ENCODE data around the gene ATXN7L1.
"Not testable (repeated sequence)": the region's sequence is repeated elsewhere in the genome, so short reads cannot be mapped to it uniquely, and the experiment has no call there.

The ATXN7L1 gene

DNA sequence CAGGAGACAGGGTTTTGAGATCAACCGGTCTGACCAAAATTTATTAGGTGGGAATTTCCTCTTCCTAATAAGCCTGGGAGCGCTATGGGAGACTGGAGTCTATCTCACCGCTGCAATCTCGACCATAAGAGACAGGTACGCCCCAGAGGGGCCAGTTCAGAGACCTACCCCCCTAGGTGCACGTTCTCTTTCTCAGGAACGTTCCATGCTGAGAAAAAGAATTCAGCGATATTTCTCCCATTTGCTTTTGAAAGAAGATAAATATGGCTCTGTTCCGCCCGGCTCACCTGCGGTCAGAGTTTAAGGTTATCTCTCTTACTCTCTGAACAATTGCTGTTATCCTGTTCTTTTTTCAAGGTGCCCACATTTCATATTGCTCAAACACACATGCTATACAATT, 179.2 kb downstream of the ATXN7L1 start:
- not testable (repeated sequence) for DNase-seq

DNA sequence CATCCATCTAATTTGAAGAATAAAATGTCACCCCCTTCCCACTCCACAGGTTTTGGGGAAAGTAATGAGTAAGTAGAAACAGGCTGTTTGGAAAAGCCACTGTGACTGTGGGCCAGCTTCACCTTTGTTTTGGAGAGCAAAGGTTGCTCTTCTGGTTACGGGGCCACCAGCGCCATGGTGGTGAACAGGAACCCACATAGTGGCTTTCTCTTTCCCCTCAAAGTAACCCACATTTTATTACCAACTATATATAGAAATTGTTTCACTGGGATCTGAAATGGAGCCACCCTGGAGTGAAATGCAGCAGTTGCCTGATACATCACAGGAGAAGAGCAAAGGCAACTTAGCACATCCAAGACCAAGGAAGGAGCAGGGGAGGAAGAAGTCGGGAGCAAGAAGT, 182.8 kb downstream of the ATXN7L1 start:
- DNase-seq = no peak

DNA sequence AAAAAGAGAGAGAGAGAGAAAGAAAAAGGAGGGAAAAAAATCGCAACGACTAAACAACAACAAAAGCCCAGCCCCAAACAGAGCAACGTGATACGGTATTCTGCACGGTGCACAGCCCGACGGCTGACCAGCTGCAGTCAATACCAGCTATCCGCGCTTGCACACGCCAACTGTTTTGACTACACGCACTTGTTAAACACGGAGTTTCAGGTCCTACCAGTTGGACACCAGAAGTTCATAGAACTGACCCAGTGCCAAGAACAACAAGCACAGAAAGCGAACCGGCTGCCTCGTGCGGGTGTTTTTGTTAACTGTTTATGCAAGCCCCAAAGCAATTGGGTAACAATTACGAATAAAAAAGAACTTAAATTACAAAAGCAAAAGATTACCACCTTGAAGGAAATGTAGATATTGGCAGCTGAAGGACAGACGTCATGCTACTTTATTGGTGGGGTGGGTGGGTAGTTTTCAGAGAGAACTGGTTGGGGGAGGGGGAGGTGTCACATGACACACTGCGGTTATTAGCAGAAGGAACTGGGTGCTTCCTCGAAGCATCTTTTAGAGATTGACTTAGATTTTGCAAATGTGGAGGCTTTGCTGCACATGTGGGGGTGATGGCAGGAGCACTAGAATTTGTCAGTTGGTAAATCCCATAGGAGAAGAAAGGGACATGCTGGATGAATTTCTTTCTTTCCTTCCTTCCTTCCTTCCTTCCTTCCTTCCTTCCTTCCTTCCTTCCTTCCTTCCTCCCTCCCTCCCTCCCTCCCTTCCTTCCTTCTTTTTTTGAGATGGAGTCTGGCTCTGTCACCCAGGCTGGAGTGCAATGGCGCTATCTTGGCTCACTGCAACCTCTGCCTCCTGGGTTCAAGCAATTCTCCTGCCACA, 184.5 kb downstream of the ATXN7L1 start:
- DNase-seq = peak; percentile 67

DNA sequence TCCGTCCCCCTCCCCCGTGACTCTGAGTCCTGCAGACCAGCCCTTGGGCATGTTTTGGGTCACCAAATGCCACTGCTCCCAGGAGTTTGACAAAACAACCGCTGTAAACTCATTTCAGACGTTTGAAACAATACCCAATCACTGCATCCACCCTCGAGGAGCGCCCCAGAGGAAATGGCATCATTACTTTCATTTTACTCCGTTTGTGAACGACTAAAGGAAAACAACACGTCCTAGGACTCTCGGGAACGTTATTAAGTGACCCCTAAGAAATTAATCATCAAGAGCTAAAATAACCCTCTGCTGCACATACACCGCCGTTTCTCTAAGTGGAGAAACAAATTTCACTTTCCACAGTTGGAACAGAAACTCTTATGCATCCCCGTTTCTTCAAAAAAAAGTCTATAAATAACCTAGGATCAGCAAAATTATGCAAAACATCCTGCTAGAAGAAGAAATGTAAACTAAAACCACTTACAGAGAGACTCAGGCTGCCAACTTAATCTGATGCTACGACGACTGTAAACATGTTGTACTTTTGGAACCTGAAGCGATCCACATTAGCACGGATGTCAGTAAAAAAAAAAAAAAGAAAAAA, 185.2 kb downstream of the ATXN7L1 start:
- peak; percentile 18 for DNase-seq

DNA sequence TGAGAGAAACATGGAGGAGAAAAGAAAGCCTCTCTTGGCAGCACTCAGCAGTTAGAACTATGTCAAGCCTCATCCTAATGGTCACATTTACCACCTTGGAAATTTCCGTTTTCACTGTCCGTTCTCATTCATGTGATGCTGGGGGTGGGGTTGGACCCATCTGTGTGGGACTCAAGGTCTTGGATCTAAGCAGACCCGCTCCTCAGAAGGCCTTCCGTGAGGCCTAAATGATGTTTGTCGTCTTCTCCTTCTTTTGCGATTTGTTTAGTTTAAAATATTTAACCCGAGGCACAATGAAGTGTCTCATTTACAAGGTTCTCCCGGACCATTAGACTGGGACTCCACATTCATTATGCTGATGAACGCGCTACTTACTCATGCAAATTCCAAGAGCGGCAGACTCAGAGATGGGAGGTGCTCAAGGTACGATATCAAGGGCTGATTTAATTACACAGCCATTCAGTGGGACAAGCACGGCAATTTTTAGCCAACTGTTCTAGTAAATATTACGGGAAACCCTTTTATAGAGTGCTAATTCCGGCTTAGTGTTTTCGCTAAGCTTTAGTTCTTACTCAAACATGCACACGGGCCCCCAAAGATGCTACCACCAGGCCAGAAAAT, 186.0 kb downstream of the ATXN7L1 start:
- no peak for DNase-seq

DNA sequence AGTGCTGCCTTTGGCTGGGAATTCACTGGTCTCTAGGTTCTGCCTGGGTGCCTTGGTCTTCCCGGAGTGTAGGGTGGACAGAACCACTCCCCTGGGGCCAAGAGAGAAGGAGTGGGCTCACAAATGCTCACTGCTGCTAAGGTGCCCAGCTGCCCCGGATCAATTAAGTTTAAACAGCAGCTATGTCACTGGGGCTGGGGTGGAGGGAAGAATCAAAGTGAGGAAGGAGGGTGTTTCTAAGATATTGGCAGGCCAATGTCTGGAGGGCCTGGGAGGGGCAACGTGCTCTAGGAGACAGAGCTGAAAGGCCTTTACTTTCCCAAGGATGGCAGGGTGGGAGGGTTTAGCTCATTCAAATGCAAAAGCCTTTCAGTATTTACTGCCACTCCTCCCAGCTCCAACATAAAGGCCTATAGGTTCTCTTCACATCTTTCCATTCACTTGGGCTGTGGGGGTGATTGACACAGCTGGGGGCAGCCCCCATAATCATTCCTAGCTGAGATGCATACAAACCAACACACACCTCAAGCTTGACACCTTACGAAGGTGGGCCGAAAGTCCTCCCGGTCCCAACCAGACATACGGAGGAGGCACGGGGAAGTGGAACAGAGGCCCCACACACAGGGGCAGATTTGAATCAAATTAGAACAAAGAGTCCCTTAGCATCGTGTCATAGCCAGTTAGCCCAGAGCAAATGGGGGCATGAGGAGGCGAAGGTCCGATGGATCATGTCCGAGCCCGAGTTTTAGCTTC, 187.2 kb downstream of the ATXN7L1 start:
- no peak for DNase-seq

DNA sequence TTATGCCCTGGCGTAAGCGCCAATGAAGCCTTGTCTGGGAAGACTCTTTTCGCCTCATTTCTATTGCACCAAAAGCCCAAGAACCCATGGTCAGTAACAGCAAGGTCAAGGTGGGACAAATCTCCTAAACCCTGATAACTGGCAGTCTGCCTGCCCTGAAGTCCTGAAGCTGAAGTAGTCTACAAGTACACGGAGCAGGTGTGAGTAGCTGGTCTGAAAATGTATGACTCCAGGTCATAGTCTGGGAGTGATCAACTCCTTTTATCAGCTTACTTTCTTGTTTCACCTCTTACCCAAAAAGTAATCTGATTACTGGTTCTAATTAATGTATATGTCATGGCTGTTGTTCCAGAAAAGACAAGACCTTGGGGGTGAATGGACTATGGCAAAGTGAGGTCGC, 187.8 kb downstream of the ATXN7L1 start:
- DNase-seq = no peak

DNA sequence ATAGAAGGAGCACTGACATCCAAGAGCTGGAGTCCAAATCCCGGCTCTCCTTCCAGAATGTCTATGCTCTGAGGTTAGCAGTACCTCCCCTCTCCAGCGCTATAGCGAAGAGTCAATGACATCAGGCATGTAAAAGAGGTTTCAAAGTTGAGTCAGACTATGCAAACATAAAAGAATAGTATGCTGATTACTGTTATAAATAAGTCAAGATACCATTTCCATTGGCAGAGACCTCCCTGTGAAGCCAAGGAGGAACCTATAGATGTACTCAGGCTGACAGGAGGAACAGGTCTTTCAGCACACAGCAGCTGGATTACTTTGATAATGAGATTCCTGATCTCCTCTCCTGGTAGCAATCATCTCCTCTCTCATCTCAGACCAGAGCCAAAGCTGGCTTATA, 191.2 kb downstream of the ATXN7L1 start:
- no peak for DNase-seq

DNA sequence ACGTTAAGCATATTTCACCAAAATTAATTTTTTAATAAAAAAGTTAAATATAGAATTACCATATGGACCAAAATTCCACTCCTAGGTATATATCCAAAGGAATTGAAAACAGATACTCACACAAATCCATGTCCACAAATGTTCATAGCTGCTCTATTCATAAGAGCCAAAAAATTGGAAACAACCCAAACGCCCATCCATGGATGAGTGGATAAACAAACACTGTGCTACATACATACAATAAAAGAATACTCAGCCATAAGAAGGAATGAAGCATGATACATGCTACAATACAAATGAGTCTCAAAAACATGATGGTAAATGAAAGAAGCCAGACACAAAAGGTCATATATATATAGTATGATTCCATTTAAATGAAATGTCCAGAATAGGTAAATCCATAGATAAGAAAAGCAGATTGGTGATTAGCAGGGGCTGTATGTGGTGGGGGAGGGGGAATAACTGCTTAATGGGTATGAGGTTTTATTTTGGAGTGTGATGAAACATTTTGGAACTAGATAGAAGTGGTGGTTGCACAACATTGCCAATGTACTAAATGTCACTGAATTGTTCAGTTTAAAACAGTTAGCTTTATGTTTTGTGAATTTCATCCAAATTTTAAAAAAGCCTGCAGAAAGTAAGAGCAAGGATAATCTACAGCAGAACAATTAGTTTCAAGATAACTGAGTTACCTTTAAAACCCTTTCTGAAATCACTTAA, 193.9 kb downstream of the ATXN7L1 start:
- no peak for DNase-seq

DNA sequence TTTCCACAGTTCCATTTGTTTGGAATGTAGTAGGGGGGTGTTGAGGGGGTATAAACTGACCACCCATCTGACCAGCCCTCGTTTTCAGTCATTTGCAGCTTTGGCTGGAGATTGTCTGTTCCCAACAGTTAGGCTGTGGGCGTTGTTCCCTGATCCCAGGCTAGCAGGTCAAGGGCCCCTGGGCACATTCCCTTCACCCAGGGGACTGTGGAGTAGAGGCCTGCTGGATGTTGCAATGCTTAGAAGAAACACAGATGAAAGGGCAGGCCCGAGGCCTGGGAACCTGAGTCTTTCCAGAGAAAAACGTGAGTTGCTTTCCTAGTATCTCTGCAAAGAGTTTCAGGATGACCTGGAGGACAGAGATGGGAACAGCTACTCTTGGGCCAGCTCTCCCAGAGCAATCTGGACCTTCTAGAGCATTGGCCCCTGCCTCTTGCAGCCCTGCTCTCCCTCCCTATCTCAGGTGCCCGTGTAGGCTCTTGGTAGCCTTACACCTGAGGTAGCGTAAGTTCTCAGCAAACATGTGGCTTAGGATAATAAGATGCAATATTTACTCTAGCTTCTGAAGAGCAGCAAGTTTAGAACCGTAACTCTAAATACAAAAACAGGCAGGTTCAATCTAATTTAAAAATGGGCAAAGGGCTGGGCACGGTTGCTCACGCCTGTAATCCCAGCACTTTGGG, 195.8 kb downstream of the ATXN7L1 start:
- no peak for DNase-seq

DNA sequence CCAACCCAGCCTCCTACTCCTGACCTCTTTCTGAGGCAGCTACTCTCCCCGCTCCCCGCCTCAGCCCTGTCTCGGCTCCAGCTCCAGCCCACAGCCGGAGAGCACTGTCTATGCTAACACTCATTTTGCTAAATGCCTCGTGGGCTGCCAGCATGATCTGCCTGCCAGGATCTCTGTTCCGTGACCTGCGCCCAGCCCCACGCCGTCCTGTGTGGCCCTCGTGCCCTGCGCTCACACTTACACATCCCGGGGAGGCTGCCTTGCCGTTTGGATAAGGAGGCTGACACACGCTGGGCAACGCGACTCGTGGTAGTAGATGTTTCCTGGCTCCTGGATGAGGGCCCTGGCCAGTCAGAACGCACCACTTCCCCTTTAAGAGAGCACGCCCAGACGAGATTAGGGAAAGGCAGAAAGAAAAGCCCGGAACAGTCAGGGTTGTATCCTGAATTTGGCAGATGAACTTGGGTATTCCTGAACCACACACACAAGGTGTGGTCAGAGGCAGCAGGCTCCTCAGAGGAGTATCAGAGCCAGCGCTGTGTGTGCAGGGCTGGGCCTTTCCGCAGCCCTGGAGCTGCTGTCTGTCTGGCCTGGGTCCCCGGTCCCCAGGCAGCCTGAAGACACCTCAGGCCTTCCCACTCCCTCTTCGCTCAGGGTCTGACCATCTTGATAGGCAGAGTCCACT, 197.4 kb downstream of the ATXN7L1 start:
- DNase-seq = no peak

DNA sequence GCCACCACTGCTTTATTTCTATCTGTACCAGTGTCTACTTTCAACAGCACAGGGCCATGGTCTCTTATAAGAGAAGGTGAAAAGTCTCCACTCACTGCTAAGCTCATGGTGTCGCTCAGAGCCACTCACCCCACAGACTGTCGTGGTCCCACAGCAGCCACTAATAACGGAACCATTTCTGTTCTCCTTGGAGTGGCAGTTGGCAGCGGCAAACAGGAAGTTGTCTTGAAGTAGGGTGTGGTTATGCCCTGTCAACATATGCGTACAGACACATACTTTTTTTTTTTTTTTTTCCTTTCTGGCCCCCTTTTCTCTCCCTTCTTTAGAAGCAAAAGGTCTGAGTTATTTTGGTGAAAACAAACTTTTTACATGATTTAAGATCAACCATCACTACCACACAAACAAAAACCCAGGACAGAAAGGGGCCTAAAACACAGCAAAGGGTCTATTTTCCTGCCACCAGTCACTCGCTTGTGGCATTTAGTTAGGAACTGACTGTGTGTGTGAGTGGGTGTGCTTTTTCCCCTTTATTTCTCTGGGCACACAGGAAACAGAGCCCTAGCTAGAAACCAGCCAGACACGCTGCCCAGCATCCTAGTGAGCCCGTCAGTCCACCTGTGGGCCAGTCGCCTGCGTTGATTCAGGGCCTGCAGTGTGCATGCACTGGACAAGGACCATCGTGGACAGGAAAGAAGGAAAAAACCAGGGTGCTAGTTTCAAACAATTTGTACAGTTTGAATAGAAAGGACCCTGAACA, 198.4 kb downstream of the ATXN7L1 start:
- peak; percentile 50 for DNase-seq

DNA sequence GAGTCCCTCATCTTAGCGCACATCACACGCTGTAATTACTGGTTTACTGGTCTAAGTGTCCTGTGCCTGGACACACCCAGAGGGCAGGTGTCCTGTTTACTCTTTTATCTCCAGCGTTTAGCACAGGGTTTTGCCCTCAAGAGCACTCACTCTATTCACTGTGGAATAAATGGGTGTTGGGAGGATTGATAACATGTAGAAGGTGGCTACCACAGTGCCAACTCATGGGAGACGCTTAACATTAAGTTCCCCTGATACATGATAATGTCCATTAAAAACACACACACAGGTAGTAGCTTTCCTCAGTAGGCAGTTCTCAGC, 199.0 kb downstream of the ATXN7L1 start:
- no peak for DNase-seq

DNA sequence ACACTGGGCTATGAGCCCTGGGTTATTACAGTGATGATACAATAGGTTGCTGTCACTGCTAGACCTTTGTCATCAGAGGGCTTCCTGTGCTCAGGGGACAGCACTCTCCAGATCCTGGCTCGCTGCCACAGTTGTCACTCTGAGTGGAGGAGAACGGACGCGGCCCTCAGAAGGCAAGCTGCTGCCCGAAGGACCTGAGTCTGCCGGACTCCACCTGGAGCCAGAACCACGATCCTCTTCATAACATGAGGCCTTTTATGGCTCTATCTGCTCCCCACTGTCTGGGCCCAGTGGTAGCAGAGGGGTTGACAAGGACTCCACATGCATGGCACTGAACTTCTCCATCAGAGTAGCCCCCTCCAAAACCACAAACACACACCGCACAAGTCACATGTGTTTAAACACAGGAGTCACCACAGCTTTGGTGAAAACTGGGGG, 200.4 kb downstream of the ATXN7L1 start:
- DNase-seq = peak; percentile 62

DNA sequence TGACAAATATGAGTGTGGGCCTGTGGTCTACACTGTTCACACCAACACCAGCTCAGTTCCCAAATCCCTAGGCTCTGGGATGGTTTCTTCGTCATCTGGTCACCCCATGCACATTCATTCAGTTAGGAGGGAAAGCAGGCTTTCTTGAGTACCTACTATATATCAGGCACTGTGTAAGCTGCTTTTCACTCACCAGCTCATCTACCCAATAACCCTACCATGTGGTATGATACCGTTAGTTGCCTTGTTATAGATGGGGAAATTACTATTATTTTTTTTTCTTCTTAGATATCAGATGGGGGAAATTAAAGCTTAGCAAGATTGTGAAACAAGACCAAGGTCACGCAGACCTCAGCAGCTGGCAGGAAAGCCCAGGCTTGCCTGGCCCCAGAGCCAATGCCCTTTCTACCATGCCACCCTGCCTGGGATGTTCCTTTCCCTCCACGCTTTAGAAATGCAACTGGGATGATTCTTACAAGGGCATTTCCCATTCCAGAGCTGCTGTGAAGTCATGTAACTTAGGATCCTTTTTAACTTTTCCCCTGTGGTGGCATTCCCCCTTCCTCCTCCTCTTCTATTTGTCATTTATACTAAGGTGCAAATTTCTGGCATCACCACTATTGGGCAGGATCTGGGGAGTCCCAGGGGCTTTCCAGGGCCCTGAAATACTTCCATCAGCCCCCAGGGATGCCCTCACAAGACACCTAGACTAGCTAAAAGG, 202.0 kb downstream of the ATXN7L1 start:
- no peak for DNase-seq

DNA sequence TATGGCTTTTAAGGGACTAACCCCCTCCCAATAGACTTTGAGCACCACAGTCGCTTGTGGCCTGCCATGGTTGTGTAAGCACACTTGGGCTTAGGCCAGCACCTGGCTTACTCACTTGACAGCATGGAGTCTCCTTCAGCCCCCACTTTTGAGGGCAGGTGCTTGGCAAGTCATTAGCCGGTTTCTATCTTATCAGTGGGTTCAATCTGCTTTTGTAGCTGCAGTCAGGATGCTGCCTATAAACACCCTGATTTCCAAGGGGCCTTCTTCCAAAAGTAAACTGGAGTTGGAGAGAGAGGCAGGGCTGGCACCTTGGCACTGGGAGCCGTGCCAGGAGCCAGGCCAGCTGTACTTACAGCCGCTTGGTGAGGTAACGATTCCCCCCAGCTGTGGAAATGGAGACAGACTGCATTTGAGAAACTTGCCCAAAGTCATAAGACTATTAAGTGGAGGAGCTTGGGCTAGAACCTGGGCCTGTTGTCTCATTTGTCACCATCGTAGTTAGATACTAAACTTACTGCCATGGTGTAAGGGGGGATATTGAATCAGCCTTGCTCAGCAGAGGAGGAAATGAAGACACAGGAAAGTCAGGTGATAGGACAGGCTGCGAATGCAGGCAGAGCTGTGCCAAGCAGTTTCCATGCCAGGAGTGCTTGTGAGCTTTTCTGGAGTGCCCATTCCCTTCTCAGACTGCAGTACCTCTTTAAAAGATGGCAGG, 202.9 kb downstream of the ATXN7L1 start:
- no peak for DNase-seq

DNA sequence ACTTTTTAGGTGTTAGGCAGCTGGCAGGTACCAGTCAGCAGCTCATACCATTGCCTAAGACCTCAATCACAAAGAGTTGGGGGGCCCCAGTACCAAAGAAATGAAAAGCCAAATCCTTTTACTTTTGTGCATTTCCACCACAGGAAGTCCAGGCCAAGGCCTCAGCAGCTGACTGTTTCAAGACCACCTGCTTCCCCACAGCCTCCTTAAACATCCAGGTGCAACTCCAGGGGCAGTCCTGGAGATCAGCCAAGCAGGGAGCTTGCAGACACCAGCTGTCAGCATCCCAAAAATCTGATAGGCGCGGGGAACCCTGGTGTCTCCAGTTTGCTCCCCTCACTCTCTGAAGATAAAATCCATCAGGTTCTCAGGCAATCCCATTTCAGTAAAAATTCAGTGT, 203.6 kb downstream of the ATXN7L1 start:
- no peak for DNase-seq

DNA sequence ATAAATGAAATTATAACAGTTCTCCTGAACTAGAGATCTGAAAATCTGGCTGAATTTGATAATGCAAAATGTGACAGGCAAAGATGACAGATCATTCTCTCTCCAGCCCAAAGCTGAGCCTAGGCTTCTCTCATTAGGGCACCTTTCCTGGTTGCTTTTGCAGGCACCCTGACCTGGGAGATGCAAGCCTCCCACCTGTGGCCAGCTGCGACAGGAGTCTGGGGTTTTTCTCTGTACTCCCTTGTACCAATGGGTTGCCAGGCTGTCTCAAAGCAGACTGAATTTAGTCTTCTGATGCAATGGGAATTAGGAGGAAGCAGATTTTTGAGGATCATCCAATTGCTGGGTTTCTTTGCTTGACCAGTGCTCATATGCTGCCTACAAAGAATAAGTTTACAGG, 210.1 kb downstream of the ATXN7L1 start:
- DNase-seq = no peak

DNA sequence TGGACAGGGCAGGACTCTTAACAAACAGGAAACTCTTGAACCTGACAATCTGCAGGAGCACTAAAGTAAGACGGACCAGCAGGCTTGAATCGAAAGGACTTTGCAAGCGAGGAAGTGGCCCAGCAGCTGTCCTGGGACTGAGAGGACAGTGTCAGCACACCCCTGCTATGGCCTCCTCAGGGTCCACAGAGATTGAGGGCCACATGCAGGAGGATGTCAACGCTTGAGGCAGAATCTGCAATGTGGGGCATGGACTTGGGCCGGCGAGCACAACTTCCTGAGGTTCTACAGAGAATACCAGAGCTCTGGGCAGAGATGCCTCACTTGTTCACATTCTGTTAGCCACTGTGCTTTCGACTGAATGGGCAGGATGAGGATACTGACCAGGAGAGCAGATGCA, 210.7 kb downstream of the ATXN7L1 start:
- DNase-seq = no peak

Measured in T-helper 9 cell (primary cell).